MM.1S (cell line): ENCODE results near the gene FAM110A.
A peak's percentile ranks its signal among the peaks of the same experiment; 100 is the strongest.

ENCODE experiments used
- DNase-seq: peaks from one replicate; pipeline ENCODE4 v3.0.0-alpha.2; 2015
- H2AFZ ChIP-seq: fragments of 300-600 bp; sonication (generic); 2 replicates; pipeline ENCODE4 v1.6.0; 2016; ENCODE audit warnings: antibody characterized with exemption, low read length
- H3F3A ChIP-seq: fragments of 300-600 bp; sonication (generic); 2 replicates; pipeline ENCODE4 v1.6.1; 2016; ENCODE audit warnings: mild to moderate bottlenecking, antibody characterized with exemption, low read length, moderate library complexity, mixed read lengths; ENCODE audit not compliant: insufficient read depth
- H3K27ac ChIP-seq: fragments of 300-600 bp; sonication (generic); 2 replicates; pipeline ENCODE4 v1.5.1; 2016; ENCODE audit warnings: mild to moderate bottlenecking, low read length
- H3K27me3 ChIP-seq: fragments of 300-600 bp; sonication (generic); replicated peaks from 2 replicates; pipeline ENCODE4 v1.6.0; 2016; ENCODE audit warnings: low read length; ENCODE audit not compliant: insufficient read depth
- H3K36me3 ChIP-seq: fragments of 300-600 bp; sonication (generic); replicated peaks from 2 replicates; pipeline ENCODE4 v1.6.1; 2016; ENCODE audit warnings: mild to moderate bottlenecking, low read length, mixed read lengths; ENCODE audit not compliant: insufficient read depth
- H3K4me1 ChIP-seq: fragments of 300-600 bp; sonication (generic); 2 replicates; pipeline ENCODE4 v1.6.1; 2016; ENCODE audit warnings: low read length, mixed read lengths
- H3K4me2 ChIP-seq: fragments of 300-600 bp; sonication (generic); 2 replicates; pipeline ENCODE4 v1.6.0; 2016; ENCODE audit warnings: low read depth, low read length
- H3K4me3 ChIP-seq: fragments of 300-600 bp; sonication (generic); 2 replicates; pipeline ENCODE4 v1.5.1; 2016; ENCODE audit warnings: low read length, mixed read lengths
- H3K79me2 ChIP-seq: fragments of 300-600 bp; sonication (generic); 2 replicates; pipeline ENCODE4 v1.6.1; 2016; ENCODE audit warnings: mixed run types, low read length, mixed read lengths
- H3K9ac ChIP-seq: fragments of 300-600 bp; sonication (generic); 2 replicates; pipeline ENCODE4 v1.6.1; 2016; ENCODE audit warnings: low read length, mixed read lengths
- H3K9me2 ChIP-seq: fragments of 300-600 bp; sonication (generic); replicated peaks from 2 replicates; pipeline ENCODE4 v1.6.1; 2016; ENCODE audit warnings: mild to moderate bottlenecking, low read length, mixed read lengths; ENCODE audit not compliant: insufficient read depth
- H3K9me3 ChIP-seq: fragments of 300-600 bp; sonication (generic); replicated peaks from 2 replicates; pipeline ENCODE4 v1.6.1; 2016; ENCODE audit warnings: mild to moderate bottlenecking, low read length, mixed read lengths; ENCODE audit not compliant: insufficient read depth
- H4K20me1 ChIP-seq: fragments of 300-600 bp; sonication (generic); 2 replicates; pipeline ENCODE4 v1.6.1; 2016; ENCODE audit warnings: mild to moderate bottlenecking, low read length, moderate library complexity, mixed read lengths; ENCODE audit not compliant: insufficient read depth
- CTCF ChIP-seq: fragments of 300-600 bp; sonication (generic); IDR thresholded peaks from 2 replicates; pipeline ENCODE4 v1.5.1; 2016; ENCODE audit warnings: antibody characterized with exemption, low read length, mixed read lengths
- EZH2 ChIP-seq: fragments of 300-600 bp; sonication (generic); optimal IDR thresholded peaks from 2 replicates; pipeline ENCODE3; 2017; ENCODE audit warnings: low read depth, mild to moderate bottlenecking, antibody characterized with exemption, low read length, mixed read lengths
- EZH2phosphoT487 ChIP-seq: fragments of 300-600 bp; sonication (generic); IDR thresholded peaks from 2 replicates; pipeline ENCODE4 v1.6.1; 2018; ENCODE audit warnings: antibody characterized with exemption, low read length

The FAM110A gene

GRCh38 chr20:875115-875514 lies 41.6 kb downstream of the FAM110A start:
- no peaks in the 10 kb centered on the region for H3F3A ChIP-seq
- no peaks in the 10 kb centered on the region for H4K20me1 ChIP-seq
- H3K27ac ChIP-seq, result no peak overlapping the region
- TF ChIP-seq EZH2phosphoT487 (no peak), CTCF (no peak), EZH2 (no peak)
- H3K27me3 ChIP-seq, result no peaks in the 10 kb centered on the region; the same call in 1 of the 2 replicates
- no peak overlapping the region for H3K4me3 ChIP-seq
- no peak overlapping the region for H3K9ac ChIP-seq
- no peak overlapping the region for H3K4me2 ChIP-seq
- H3K4me1 ChIP-seq, result no peaks in the 10 kb centered on the region
- H3K9me3 ChIP-seq, result no peaks in the 10 kb centered on the region
- H3K36me3 ChIP-seq, result no peaks in the 10 kb centered on the region
- DNase-seq, result no peak
- H3K79me2 ChIP-seq, result no peaks in the 10 kb centered on the region
- no peaks in the 10 kb centered on the region for H3K9me2 ChIP-seq
- H2AFZ ChIP-seq, result no peak overlapping the region

- Histone ChIP-seq H3F3A (no peaks in the 10 kb centered on the region), H3K9ac (no peak overlapping the region), H4K20me1 (no peaks in the 10 kb centered on the region), H3K79me2 (no peaks in the 10 kb centered on the region), H3K36me3 (no peaks in the 10 kb centered on the region), H2AFZ (no peak overlapping the region), H3K9me3 (no peaks in the 10 kb centered on the region), H3K4me1 (no peaks in the 10 kb centered on the region), H3K4me3 (no peak overlapping the region), H3K27ac (no peak overlapping the region), H3K9me2 (no peaks in the 10 kb centered on the region), H3K27me3 (no peaks in the 10 kb centered on the region), H3K4me2 (no peak overlapping the region)
- DNase-seq, result no peak
- TF ChIP-seq EZH2 (no peak), CTCF (no peak), EZH2phosphoT487 (no peak)
These were observed 44.3 kb downstream of the FAM110A start for GRCh38 chr20:877814-878213.

GRCh38 chr20:878511-879307 lies 45.2 kb downstream of the FAM110A start:
- DNase-seq, result peak; percentile 34
- Histone ChIP-seq H3K9me3 (no peaks in the 10 kb centered on the region), H3K27me3 (no peaks in the 10 kb centered on the region), H3F3A (no peaks in the 10 kb centered on the region), H3K4me1 (no peaks in the 10 kb centered on the region), H3K27ac (no peak overlapping the region), H3K4me2 (no peak overlapping the region), H2AFZ (no peak overlapping the region), H3K9me2 (no peaks in the 10 kb centered on the region), H3K9ac (no peak overlapping the region), H3K79me2 (no peaks in the 10 kb centered on the region), H3K36me3 (no peaks in the 10 kb centered on the region), H4K20me1 (no peaks in the 10 kb centered on the region), H3K4me3 (no peak overlapping the region)
- TF ChIP-seq EZH2 (no peak), EZH2phosphoT487 (no peak), CTCF (no peak)
